ENCODE measurements around the gene GIMAP2.

GIMAP2 gene

DNA sequence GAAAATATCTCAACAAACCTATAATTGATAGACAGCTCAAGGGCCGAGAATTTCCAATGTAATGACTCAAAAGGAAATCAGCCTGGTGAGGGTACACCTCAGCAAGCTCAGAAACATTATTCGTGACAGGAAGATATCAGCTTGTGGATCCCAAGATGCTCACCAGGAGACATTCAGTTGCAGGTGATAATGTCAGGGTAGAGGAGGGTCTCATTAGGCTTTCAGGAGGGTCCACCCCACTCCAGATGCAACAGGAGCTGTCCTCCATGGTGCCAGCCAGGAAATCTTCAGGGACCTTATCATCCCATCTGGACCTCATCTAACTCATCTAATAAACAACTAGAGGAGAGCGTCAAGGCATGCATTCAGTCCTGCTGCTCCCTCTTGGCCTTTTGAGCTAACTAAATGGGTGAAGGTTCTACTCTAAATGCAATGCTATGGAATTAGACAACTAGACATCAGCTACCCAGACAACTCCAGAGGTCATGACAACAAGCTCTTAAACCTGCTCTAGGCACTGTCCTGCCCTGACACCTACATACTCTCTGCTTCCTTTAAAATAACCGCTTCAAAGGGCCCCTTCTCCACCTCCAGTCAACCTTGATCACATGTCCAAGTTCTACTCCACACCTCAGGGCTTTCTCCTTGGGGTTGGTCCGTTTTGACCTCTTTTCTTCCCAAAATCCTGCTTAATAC, 47.4 kb downstream of the GIMAP2 start:
- ChIA-PET CTCF (interaction anchor here (0.8 to 1.8 kb wide), 9 partner anchors 9 to 284 kb away, joined by 3 to 13 read pairs (median 3); partner anchors contain the start of gene GIMAP1), POLR2A (interaction anchor here (1.0 kb wide), 1 partner anchor 23 kb away, joined by 3 read pairs; no protein-coding TSS in a partner anchor)
- TF ChIP-seq, protein P1, sequence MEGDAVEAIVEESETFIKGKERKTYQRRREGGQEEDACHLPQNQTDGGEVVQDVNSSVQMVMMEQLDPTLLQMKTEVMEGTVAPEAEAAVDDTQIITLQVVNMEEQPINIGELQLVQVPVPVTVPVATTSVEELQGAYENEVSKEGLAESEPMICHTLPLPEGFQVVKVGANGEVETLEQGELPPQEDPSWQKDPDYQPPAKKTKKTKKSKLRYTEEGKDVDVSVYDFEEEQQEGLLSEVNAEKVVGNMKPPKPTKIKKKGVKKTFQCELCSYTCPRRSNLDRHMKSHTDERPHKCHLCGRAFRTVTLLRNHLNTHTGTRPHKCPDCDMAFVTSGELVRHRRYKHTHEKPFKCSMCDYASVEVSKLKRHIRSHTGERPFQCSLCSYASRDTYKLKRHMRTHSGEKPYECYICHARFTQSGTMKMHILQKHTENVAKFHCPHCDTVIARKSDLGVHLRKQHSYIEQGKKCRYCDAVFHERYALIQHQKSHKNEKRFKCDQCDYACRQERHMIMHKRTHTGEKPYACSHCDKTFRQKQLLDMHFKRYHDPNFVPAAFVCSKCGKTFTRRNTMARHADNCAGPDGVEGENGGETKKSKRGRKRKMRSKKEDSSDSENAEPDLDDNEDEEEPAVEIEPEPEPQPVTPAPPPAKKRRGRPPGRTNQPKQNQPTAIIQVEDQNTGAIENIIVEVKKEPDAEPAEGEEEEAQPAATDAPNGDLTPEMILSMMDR (IDR thresholded peaks at IDR 0.05; ENCODE audit: control extremely low read depth, extremely low read depth, low read depth, missing control alignments), result no peak
- no peak for DNase-seq (ENCODE audit: extremely low spot score)

GRCh38 chr7:150733482-150734095, 48.1 kb downstream of the GIMAP2 start:
- ChIA-PET CTCF (interaction anchor here (0.8 to 2.2 kb wide), 8 partner anchors 8 to 285 kb away, joined by 3 to 13 read pairs (median 4); partner anchors contain the start of gene GIMAP1), POLR2A (no interaction called here)
- TF ChIP-seq, protein P1 (IDR thresholded peaks at IDR 0.05; ENCODE audit: control extremely low read depth, extremely low read depth, low read depth, missing control alignments), result no peak
- no peak for DNase-seq (ENCODE audit: extremely low spot score)

GRCh38 chr7:150734254-150734653, 48.7 kb downstream of the GIMAP2 start:
- ChIA-PET POLR2A (no interaction called here), CTCF (interaction anchor here (1.7 to 2.2 kb wide), 2 partner anchors 18 to 285 kb away, joined by 6 read pairs; partner anchors contain the start of gene GIMAP1)
- DNase-seq (ENCODE audit: extremely low spot score), result no peak
- TF ChIP-seq, protein P1 (IDR thresholded peaks at IDR 0.05; ENCODE audit: control extremely low read depth, extremely low read depth, low read depth, missing control alignments), result no peak

DNA sequence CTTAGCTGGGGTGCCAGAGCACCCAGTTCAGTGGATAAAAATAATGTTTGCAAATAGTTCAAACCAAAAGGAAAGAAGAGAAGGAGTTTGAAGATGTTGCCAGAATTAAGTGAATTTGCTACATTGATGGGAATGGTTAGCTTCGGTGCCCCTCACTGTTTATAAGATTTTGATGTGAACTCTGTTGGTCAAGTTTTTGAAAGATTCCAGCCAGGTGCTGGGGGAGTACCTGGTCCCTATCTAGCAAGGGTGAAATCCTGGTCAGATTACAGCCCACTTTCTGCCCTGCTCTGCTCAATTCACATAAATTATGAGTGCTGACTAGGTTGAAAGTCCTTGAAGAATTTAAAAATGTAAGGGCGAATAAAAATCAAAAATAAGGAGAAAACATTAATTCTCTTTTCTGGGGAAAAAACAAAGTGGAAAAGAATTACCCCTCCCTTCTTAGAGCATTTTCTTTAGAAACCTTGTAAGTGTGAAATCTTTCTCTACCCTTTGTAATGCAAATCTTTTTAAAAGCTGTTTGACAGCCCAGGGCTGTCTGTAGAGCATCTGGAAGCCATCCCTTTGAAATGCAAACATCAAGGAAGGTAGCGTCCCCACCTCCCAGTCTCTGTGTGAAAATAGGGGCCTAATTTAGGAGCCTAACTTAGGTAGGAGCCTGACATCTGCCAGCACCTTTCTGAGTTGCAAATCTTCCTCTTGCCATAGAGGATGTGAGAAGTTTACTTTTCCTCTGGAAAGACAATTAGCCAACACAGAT, 50.3 kb downstream of the GIMAP2 start:
- POLR2A ChIA-PET, result no interaction called here
- TF ChIP-seq, protein P1 (IDR thresholded peaks at IDR 0.05; ENCODE audit: control extremely low read depth, extremely low read depth, low read depth, missing control alignments), result no peak
- DNase-seq (ENCODE audit: extremely low spot score), result no peak
- CTCF ChIA-PET, result interaction anchor here (1.7 to 2.2 kb wide), 2 partner anchors 20 to 287 kb away, joined by 6 read pairs; partner anchors contain the start of gene GIMAP1

DNA sequence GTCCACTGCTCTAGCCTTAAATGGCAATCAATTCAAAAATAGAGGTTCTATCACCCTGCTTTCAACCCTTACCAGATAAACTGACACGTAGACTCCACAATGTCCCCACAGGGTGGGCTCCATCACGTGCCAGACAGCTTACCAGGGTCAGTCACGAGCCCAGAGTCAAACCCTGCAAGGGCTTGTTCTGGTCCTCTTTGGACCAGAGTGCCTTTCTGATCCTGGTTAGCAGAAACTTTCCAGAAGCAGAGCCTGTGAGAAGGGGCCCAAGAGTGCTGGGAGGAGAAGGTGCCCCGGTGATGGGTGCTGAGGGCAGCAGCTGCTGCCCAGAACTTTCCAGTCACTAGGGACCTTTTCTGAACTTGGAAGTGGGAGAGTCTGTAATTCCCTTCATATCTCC, 51.4 kb downstream of the GIMAP2 start:
- DNase-seq (ENCODE audit: extremely low spot score), result no peak
- ChIA-PET POLR2A (interaction anchor here (0.7 kb wide), 1 partner anchor 1825 kb away, joined by 4 read pairs; no protein-coding TSS in a partner anchor), CTCF (interaction anchor here (1.2 kb wide), 1 partner anchor 79 kb away, joined by 3 read pairs; no protein-coding TSS in a partner anchor)
- TF ChIP-seq, protein P1 (IDR thresholded peaks at IDR 0.05; ENCODE audit: control extremely low read depth, extremely low read depth, low read depth, missing control alignments), result no peak

Data from GM10248 (cell line).